ENCODE results near the gene SRP19.

SRP19 gene

DNA sequence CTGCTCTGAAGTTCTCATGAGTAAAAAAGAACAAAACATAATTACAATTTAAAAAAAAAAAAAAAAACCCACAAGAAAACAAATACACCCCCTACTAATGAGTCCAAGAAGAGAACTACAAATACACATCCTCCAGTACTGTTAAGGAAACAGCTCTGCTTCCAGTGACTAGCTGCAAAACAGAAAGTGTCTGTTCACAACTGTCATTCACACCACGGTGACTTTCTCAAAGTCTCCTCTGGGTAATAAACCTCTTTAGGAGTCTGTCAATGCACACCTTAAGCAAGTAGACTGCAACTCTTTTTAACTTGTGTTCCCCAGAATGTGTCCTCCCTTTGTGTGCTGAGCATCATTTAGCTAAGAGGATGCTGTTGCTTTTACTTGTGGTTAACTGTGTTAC is 54.7 kb downstream of the SRP19 start:
- intact Hi-C loops (cut with DNase I), result no loop called here
- DNase-seq, result peak in 1 of 42 donors; percentile 7

DNA sequence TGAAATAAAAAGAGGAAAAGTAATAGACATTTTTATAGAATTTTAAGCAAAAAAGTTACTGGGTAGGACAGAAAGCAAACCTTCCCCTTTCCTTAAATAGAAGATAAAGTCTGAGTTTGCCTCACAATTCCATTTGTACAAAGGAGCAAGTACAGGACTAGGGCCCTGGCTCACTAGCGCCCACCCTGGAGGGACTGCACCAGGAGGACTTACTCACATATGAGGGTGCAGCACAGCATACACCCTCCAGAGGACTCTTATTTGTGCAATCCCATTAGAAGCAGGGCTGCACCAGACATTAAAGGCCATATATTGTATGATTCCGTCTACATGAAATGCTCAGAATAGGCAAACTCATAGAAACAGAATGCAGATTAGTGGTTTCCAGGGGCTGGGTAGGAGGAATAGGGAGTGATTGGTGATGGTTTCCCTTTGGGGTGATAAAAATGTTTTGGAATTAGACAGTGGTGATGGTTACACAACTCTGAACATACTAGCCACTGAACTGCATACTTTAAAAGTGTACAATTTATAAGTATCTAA is 56.4 kb downstream of the SRP19 start:
- peak in 1 of 42 donors; percentile 35 for DNase-seq
- intact Hi-C loops (cut with DNase I), result no loop called here

DNA sequence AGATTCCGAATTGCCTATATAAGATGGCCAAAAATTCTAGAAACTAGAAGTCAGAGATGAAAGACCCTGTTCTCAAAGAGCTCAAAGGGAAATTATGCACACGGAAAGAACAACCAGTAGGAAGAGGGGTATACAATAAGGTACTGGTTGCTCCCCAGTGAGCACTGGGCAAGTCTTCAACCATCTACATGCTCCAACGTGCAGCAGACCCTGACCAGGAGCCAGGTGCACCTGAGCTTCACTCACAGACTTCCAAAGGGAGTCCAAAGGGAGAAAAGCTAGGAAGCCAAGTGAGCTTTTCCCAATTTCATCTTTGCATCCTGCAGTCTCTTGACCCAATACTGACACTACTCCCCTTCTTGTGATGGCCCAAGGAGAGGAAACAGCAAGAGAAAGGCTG is 57.0 kb downstream of the SRP19 start:
- intact Hi-C loops (cut with DNase I), result no loop called here
- DNase-seq, result no peak

DNA sequence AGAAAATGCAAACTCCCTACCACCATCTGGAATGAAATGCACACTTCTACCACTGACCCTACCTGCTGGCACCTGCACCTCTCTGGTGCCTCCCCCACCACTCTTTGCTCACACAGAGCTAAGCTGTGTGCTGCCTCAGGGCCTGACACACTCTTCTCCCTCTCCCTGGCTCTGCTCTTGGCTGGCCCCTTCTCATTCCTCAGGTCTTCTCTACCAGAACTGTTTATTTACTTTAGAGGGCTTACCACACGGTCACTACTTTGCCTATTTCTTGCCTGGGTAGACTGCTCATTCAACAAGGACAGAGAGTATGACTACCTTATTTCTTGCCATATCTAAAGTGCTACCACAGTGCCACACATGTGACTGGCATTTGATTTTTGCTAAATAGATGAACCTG is 57.6 kb downstream of the SRP19 start:
- intact Hi-C loops (cut with DNase I), result no loop called here
- DNase-seq, result no peak
